AG04449 (cell line): ENCODE data around the gene TACC3.

Experiments
- CTCF ChIA-PET: fragments of 350-600 bp; formaldehyde crosslinking; extraction: SDS; loops from one replicate; lab custom pipeline; 2021; ENCODE audit warnings: antibody characterized with exemption; lab: Yijun Ruan, JAX
- POLR2A ChIA-PET: fragments of 400-600, 350-600 bp; formaldehyde crosslinking; extraction: SDS; loops from one replicate; lab custom pipeline; 2020; ENCODE audit warnings: antibody characterized with exemption, inconsistent platforms; lab: Yijun Ruan, JAX
- DNase-seq: peaks from one replicate; pipeline ENCODE4 v3.0.0-alpha.2; 2010; ENCODE audit warnings: low read depth, low spot score
- H3K4me3 ChIP-seq: 2 replicates; pipeline ENCODE4 v1.5.1; 2011; ENCODE audit warnings: low read depth, mild to moderate bottlenecking, control low read depth, low read length
- CTCF ChIP-seq: IDR thresholded peaks from one replicate; pipeline ENCODE4 v1.5.1; 2011; ENCODE audit warnings: mild to moderate bottlenecking, moderate library complexity, low read length, control low read depth, inconsistent platforms; ENCODE audit not compliant: insufficient read depth; ENCODE audit errors: missing control alignments

TACC3 gene

GRCh38 chr4:1684506-1685234 is 36.7 kb upstream of the TACC3 start:
- peak overlapping the region; percentile 61 for H3K4me3 ChIP-seq
- no peak for TF ChIP-seq CTCF
- no peak for DNase-seq
- ChIA-PET POLR2A (no interaction called here), CTCF (interaction anchor here (1.0 to 2.8 kb wide), 3 partner anchors 8 to 83 kb away, joined by 3 to 22 read pairs (median 4); no protein-coding TSS in a partner anchor)

GRCh38 chr4:1685235-1686150 is 35.8 kb upstream of the TACC3 start:
- no peak overlapping the region for H3K4me3 ChIP-seq
- no peak for DNase-seq
- TF ChIP-seq CTCF, result no peak
- ChIA-PET CTCF (interaction anchor here (1.5 kb wide), 1 partner anchor 8 kb away, joined by 4 read pairs; no protein-coding TSS in a partner anchor), POLR2A (interaction anchor here (1.5 kb wide), 1 partner anchor 27 kb away, joined by 4 read pairs; the partner anchor contains the start of gene SLBP)

GRCh38 chr4:1686440-1687036 is 34.8 kb upstream of the TACC3 start:
- H3K4me3 ChIP-seq, result no peak overlapping the region
- DNase-seq, result no peak
- CTCF ChIA-PET, result interaction anchor here (0.6 kb wide), 1 partner anchor 41 kb away, joined by 3 read pairs; no protein-coding TSS in a partner anchor
- no peak for TF ChIP-seq CTCF
- POLR2A ChIA-PET, result interaction anchor here (1.5 kb wide), 1 partner anchor 26 kb away, joined by 4 read pairs; the partner anchor contains the start of gene SLBP

- H3K4me3 ChIP-seq, result no peak overlapping the region
- no peak for TF ChIP-seq CTCF
- ChIA-PET CTCF (interaction anchor here (1.1 to 9.5 kb wide), 5 partner anchors 8 to 218 kb away, joined by 3 to 268 read pairs (median 22); partner anchors contain the start of genes FAM53A, TACC3 and TMEM129), POLR2A (interaction anchor here (1.5 kb wide), 1 partner anchor 21 kb away, joined by 5 read pairs; the partner anchor contains the start of gene SLBP)
- DNase-seq, result no peak
These were observed 30.6 kb upstream of the TACC3 start for GRCh38 chr4:1690698-1691097.

- no peak overlapping the region for H3K4me3 ChIP-seq
- no peak for TF ChIP-seq CTCF
- POLR2A ChIA-PET, result interaction anchor here (1.5 kb wide), 1 partner anchor 20 kb away, joined by 5 read pairs; the partner anchor contains the start of gene SLBP
- CTCF ChIA-PET, result interaction anchor here (1.1 to 9.5 kb wide), 8 partner anchors 9 to 217 kb away, joined by 3 to 268 read pairs (median 23); partner anchors contain the start of genes FAM53A, SLBP, TACC3 and TMEM129
- DNase-seq, result no peak
These were observed 29.5 kb upstream of the TACC3 start for GRCh38 chr4:1691737-1692373.
